ENCODE measurements around the gene C4orf36. TPM values are rescaled to one million over a fixed set of nuclear protein-coding genes. Genes with fewer than 3 reads are reported as not detected.
A peak's percentile ranks its signal among the peaks of the same experiment; 100 is the strongest.

The C4orf36 gene
- total and polyA plus RNA-seq, 2 of the 4 experiments (the other 2 are of a cell fraction) = 0.18 to 0.41 TPM

DNA sequence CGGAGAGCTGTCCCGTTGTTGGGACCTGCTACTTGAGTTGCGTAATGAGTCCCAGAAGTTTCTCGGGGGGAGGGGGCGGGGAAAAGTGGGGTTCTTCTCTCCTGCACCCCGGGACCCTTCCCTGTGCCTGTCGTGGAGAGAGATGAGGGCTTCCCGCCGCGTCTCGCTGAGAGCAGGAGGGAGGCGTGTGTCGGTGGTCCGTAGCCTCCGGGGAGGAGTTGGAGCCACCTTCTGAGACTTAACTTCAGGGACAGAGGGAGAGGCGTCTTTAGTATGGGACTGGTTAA lies 43.3 kb upstream of the C4orf36 start:
- intact Hi-C loops (cut with micrococcal nuclease) (loop anchor here (1.0 kb wide), 1 partner anchor 71 kb away; no protein-coding TSS in a partner anchor), in situ Hi-C loops (cut with MboI; ENCODE audit: low sequenced_read_pairs) (no loop called here), dilution Hi-C loops (cut with HindIII; ENCODE audit: low sequenced_read_pairs, unreplicated experiment) (no loop called here)
- no TSS peak for BruUV-seq (replicated peaks)
- Histone ChIP-seq H3K36me3 (ENCODE audit: control insufficient read depth, insufficient read depth, low read length) (no peaks in the 10 kb centered on the region), H3K9ac (ENCODE audit: low read depth, low read length) (peak overlapping the region; percentile 76), H2BK120ac (ENCODE audit: low read depth, low read length) (peak overlapping the region; percentile 82; the same call in 1 of the 2 replicates), H3K9me1 (ENCODE audit: insufficient read depth, low read length) (no peaks in the 10 kb centered on the region; the same call in 1 of the 2 replicates), H4K20me1 (ENCODE audit: insufficient read depth, low read length) (peaks cover 11% of the 10 kb centered on the region; the same call in 1 of the 2 replicates), H4K5ac (ENCODE audit: low read depth, low read length) (peak overlapping the region; percentile 44; the same call in 1 of the 2 replicates), H2BK5ac (ENCODE audit: low read depth, low read length, poor library complexity, severe bottlenecking) (peak overlapping the region; percentile 86), H3K56ac (ENCODE audit: extremely low read depth, insufficient read depth, low read length) (peak overlapping the region; percentile 22; the same call in 1 of the 2 replicates), H2AK5ac (ENCODE audit: low read depth, low read length) (peak overlapping the region; percentile 62; the same call in 1 of the 2 replicates), H3K4me3 (ENCODE audit: insufficient read depth, low read depth, low read length) (peak overlapping the region; percentile 80), H2AFZ (replicated peaks; ENCODE audit: low read length, poor library complexity) (peak overlapping the region; percentile 97), H3K14ac (replicated peaks; ENCODE audit: low read depth, low read length) (peak overlapping the region; percentile 90), H3K4me1 (ENCODE audit: control insufficient read depth, insufficient read depth, low read length) (peaks cover 6% of the 10 kb centered on the region), H3K27ac (ENCODE audit: insufficient read depth, low read length) (peak overlapping the region; percentile 82), H3K18ac (ENCODE audit: low read depth, low read length) (peak overlapping the region; percentile 14; the same call in 1 of the 2 replicates), H3K79me1 (ENCODE audit: low read depth in 1 of 2, low read length in 2 of 2) (peaks cover 9 to 49% of the 10 kb centered on the region in 2 experiments; a peak in 3 of 4 replicates), H3K23ac (ENCODE audit: low read depth, low read length) (peak overlapping the region; percentile 95; the same call in 1 of the 2 replicates), H3K27me3 (ENCODE audit: control insufficient read depth, insufficient read depth, low read length) (no peaks in the 10 kb centered on the region), H3K9me3 (ENCODE audit: control insufficient read depth, insufficient read depth, low read length) (no peaks in the 10 kb centered on the region), H2BK15ac (ENCODE audit: low read depth, low read length) (peak overlapping the region; percentile 42; the same call in 1 of the 3 replicates), H4K8ac (ENCODE audit: low read depth in 2 of 2, low read length in 2 of 2) (peak overlapping the region; percentile 14 to 68; a peak in 2 of 4 replicates), H3K4ac (ENCODE audit: low read depth, low read length) (peak overlapping the region; percentile 83), H2BK20ac (ENCODE audit: low read depth, low read length) (no peak overlapping the region; the same call in 1 of the 2 replicates), H3K4me2 (ENCODE audit: low read depth, low read length) (peak overlapping the region; percentile 77), H4K91ac (ENCODE audit: insufficient read depth, low read depth, low read length) (peak overlapping the region; percentile 3; the same call in 1 of the 2 replicates), H2AK9ac (replicated peaks; ENCODE audit: low read depth, low read length, poor library complexity) (peak overlapping the region; percentile 97)
- ATAC-seq (ENCODE audit: low read depth) = peak; percentile 2
- WGBS, 2 experiments (ENCODE audit: extremely low coverage in 2 of 2, insufficient read length in 1 of 2) = no CpG with 5 or more reads among the region's 16 CpGs
- CTCF ChIA-PET = interaction anchor here (3.9 kb wide), 1 partner anchor 13 kb away, joined by 14 read pairs; no protein-coding TSS in a partner anchor
- no peak for DNase-seq
- TF ChIP-seq POLR2A (IDR thresholded peaks at IDR 0.05; ENCODE audit: low read depth, low read length) = no peak
- TF ChIP-seq, protein P1, sequence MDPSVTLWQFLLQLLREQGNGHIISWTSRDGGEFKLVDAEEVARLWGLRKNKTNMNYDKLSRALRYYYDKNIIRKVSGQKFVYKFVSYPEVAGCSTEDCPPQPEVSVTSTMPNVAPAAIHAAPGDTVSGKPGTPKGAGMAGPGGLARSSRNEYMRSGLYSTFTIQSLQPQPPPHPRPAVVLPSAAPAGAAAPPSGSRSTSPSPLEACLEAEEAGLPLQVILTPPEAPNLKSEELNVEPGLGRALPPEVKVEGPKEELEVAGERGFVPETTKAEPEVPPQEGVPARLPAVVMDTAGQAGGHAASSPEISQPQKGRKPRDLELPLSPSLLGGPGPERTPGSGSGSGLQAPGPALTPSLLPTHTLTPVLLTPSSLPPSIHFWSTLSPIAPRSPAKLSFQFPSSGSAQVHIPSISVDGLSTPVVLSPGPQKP (IDR thresholded peaks at IDR 0.05; ENCODE audit: borderline replicate concordance, low read depth, low read length) = no peak
- no peak for TF ChIP-seq MAZ (IDR thresholded peaks at IDR 0.05; ENCODE audit: borderline replicate concordance, low read depth, low read length)
- peak; percentile 87 for TF ChIP-seq CEBPB (IDR thresholded peaks at IDR 0.05; ENCODE audit: low read depth, low read length)
- peak; percentile 14; the same call in 1 of the 2 replicates for TF ChIP-seq MXI1 (IDR thresholded peaks at IDR 0.05; ENCODE audit: borderline replicate concordance, low read depth, low read length)
- POLR2A ChIA-PET (ENCODE audit: unreplicated experiment) = no interaction called here

Data from IMR-90 (cell line).